ENCODE data around the gene OVOL2.
A peak's percentile ranks its signal among the peaks of the same experiment; 100 is the strongest.

Gene OVOL2

GRCh38 chr20:18032977-18033892 lies 24.5 kb downstream of the OVOL2 start:
- TF ChIP-seq GATA2 (IDR thresholded peaks at IDR 0.05; ENCODE audit: low read depth, low read length) = no peak
- no peak for TF ChIP-seq GATA3 (IDR thresholded peaks at IDR 0.05; ENCODE audit: low read depth, low read length)

GRCh38 chr20:18031888-18032509 lies 25.7 kb downstream of the OVOL2 start:
- TF ChIP-seq GATA3 (IDR thresholded peaks at IDR 0.05; ENCODE audit: low read depth, low read length) (no peak), GATA2 (IDR thresholded peaks at IDR 0.05; ENCODE audit: low read depth, low read length) (no peak)

GRCh38 chr20:18031050-18031449 lies 26.7 kb downstream of the OVOL2 start:
- TF ChIP-seq GATA2 (IDR thresholded peaks at IDR 0.05; ENCODE audit: low read depth, low read length) = no peak
- no peak for TF ChIP-seq GATA3 (IDR thresholded peaks at IDR 0.05; ENCODE audit: low read depth, low read length)

- no peak for TF ChIP-seq GATA2 (IDR thresholded peaks at IDR 0.05; ENCODE audit: low read depth, low read length)
- no peak for TF ChIP-seq GATA3 (IDR thresholded peaks at IDR 0.05; ENCODE audit: low read depth, low read length)
Measured at GRCh38 chr20:18030020-18030419, 27.7 kb downstream of the OVOL2 start.

GRCh38 chr20:18024606-18025127 lies 33.0 kb downstream of the OVOL2 start:
- TF ChIP-seq GATA2 (IDR thresholded peaks at IDR 0.05; ENCODE audit: low read depth, low read length) (no peak), GATA3 (IDR thresholded peaks at IDR 0.05; ENCODE audit: low read depth, low read length) (no peak)

GRCh38 chr20:18020931-18021330 lies 36.8 kb downstream of the OVOL2 start:
- no peak for TF ChIP-seq GATA2 (IDR thresholded peaks at IDR 0.05; ENCODE audit: low read depth, low read length)
- no peak for TF ChIP-seq GATA3 (IDR thresholded peaks at IDR 0.05; ENCODE audit: low read depth, low read length)

GRCh38 chr20:18019068-18019467 lies 38.6 kb downstream of the OVOL2 start:
- TF ChIP-seq GATA3 (IDR thresholded peaks at IDR 0.05; ENCODE audit: low read depth, low read length) (no peak), GATA2 (IDR thresholded peaks at IDR 0.05; ENCODE audit: low read depth, low read length) (no peak)

- TF ChIP-seq GATA2 (IDR thresholded peaks at IDR 0.05; ENCODE audit: low read depth, low read length) = no peak
- TF ChIP-seq GATA3 (IDR thresholded peaks at IDR 0.05; ENCODE audit: low read depth, low read length) = no peak
Measured at GRCh38 chr20:18018100-18018499, 39.6 kb downstream of the OVOL2 start.

- TF ChIP-seq GATA2 (IDR thresholded peaks at IDR 0.05; ENCODE audit: low read depth, low read length) (peak; percentile 68; the same call in 1 of the 2 replicates), GATA3 (IDR thresholded peaks at IDR 0.05; ENCODE audit: low read depth, low read length) (0 out of 2 replicates have a peak, but pooled peaks have one; percentile 29)
Measured at GRCh38 chr20:18016772-18017171, 40.9 kb downstream of the OVOL2 start.

- TF ChIP-seq GATA3 (IDR thresholded peaks at IDR 0.05; ENCODE audit: low read depth, low read length) (no peak), GATA2 (IDR thresholded peaks at IDR 0.05; ENCODE audit: low read depth, low read length) (no peak)
Measured at GRCh38 chr20:18014411-18014810, 43.3 kb downstream of the OVOL2 start.

GRCh38 chr20:18012901-18013300 lies 44.8 kb downstream of the OVOL2 start:
- TF ChIP-seq GATA2 (IDR thresholded peaks at IDR 0.05; ENCODE audit: low read depth, low read length) (no peak), GATA3 (IDR thresholded peaks at IDR 0.05; ENCODE audit: low read depth, low read length) (no peak)

- TF ChIP-seq GATA3 (IDR thresholded peaks at IDR 0.05; ENCODE audit: low read depth, low read length) = no peak
- TF ChIP-seq GATA2 (IDR thresholded peaks at IDR 0.05; ENCODE audit: low read depth, low read length) = no peak
Measured at GRCh38 chr20:18011951-18012645, 45.6 kb downstream of the OVOL2 start.

GRCh38 chr20:18011482-18011881 lies 46.2 kb downstream of the OVOL2 start:
- TF ChIP-seq GATA2 (IDR thresholded peaks at IDR 0.05; ENCODE audit: low read depth, low read length) (no peak), GATA3 (IDR thresholded peaks at IDR 0.05; ENCODE audit: low read depth, low read length) (no peak)

- TF ChIP-seq GATA3 (IDR thresholded peaks at IDR 0.05; ENCODE audit: low read depth, low read length) (no peak), GATA2 (IDR thresholded peaks at IDR 0.05; ENCODE audit: low read depth, low read length) (no peak)
Measured at GRCh38 chr20:18009116-18009515, 48.6 kb downstream of the OVOL2 start.
